ENCODE data around the gene CLCN1.

Gene CLCN1

GRCh38 chr7:143354376-143354775 is 38.5 kb downstream of the CLCN1 start:
- Histone ChIP-seq H3K36me3 (ENCODE audit: insufficient read depth, low read length) (no peaks in the 10 kb centered on the region), H3K4me1 (ENCODE audit: control insufficient read depth, insufficient read depth, low read length, unreplicated experiment) (no peaks in the 10 kb centered on the region), H3K79me2 (ENCODE audit: control insufficient read depth, insufficient read depth, low read length, unreplicated experiment) (no peaks in the 10 kb centered on the region), H3K4me3 (ENCODE audit: low read depth, low read length) (no peak overlapping the region), H3K27ac (ENCODE audit: low read depth, low read length) (no peak overlapping the region), H3K27me3 (ENCODE audit: insufficient read depth, low read length) (peaks cover 13% of the 10 kb centered on the region), H2AFZ (ENCODE audit: low read length, unreplicated experiment) (no peak overlapping the region)

DNA sequence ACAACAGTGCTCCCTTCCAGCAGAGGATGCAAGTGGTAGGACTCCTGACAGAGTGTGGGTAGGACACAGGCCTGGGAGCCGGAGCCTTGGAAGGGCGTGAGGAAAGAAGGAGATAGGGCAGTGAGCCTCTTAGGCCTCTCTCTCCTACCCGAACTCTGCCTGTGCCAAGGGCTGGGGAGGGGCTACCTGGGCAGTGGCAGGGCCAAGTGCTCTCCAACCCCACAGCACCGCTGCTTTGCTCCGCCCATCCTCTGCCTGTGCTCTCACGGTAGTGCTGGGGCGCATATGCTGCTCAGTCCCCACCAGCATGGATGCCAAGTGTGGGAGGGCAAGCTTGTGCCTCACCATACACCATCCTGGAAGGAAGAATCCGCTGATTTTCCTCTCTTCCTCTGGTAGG is 39.1 kb downstream of the CLCN1 start:
- Histone ChIP-seq H3K36me3 (ENCODE audit: insufficient read depth, low read length) (no peaks in the 10 kb centered on the region), H3K27me3 (ENCODE audit: insufficient read depth, low read length) (peaks cover 13% of the 10 kb centered on the region; the same call in 1 of the 2 replicates), H3K27ac (ENCODE audit: low read depth, low read length) (no peak overlapping the region)

GRCh38 chr7:143355450-143356385 is 39.8 kb downstream of the CLCN1 start:
- Histone ChIP-seq H2AFZ (ENCODE audit: low read length, unreplicated experiment) (no peak overlapping the region), H3K27me3 (ENCODE audit: insufficient read depth, low read length) (peaks cover 15% of the 10 kb centered on the region), H3K36me3 (ENCODE audit: insufficient read depth, low read length) (no peaks in the 10 kb centered on the region), H3K4me1 (ENCODE audit: control insufficient read depth, insufficient read depth, low read length, unreplicated experiment) (no peaks in the 10 kb centered on the region), H3K4me3 (ENCODE audit: low read depth, low read length) (no peak overlapping the region), H3K79me2 (ENCODE audit: control insufficient read depth, insufficient read depth, low read length, unreplicated experiment) (no peaks in the 10 kb centered on the region), H3K27ac (ENCODE audit: low read depth, low read length) (no peak overlapping the region)

More for the DNA sequence above, 39.1 kb downstream of the CLCN1 start:
- H3K4me1 ChIP-seq (ENCODE audit: control insufficient read depth, insufficient read depth, low read length, unreplicated experiment), result no peaks in the 10 kb centered on the region
- no peak overlapping the region for H3K4me3 ChIP-seq (ENCODE audit: low read depth, low read length)
- no peak overlapping the region for H2AFZ ChIP-seq (ENCODE audit: low read length, unreplicated experiment)
- H3K79me2 ChIP-seq (ENCODE audit: control insufficient read depth, insufficient read depth, low read length, unreplicated experiment), result no peaks in the 10 kb centered on the region

GRCh38 chr7:143356414-143357050 is 40.6 kb downstream of the CLCN1 start:
- no peak overlapping the region for H3K27ac ChIP-seq (ENCODE audit: low read depth, low read length)
- no peaks in the 10 kb centered on the region for H3K79me2 ChIP-seq (ENCODE audit: control insufficient read depth, insufficient read depth, low read length, unreplicated experiment)
- H3K36me3 ChIP-seq (ENCODE audit: insufficient read depth, low read length), result no peaks in the 10 kb centered on the region
- peaks cover 23% of the 10 kb centered on the region for H3K27me3 ChIP-seq (ENCODE audit: insufficient read depth, low read length)
- H3K4me3 ChIP-seq (ENCODE audit: low read depth, low read length), result no peak overlapping the region
- H2AFZ ChIP-seq (ENCODE audit: low read length, unreplicated experiment), result no peak overlapping the region
- no peaks in the 10 kb centered on the region for H3K4me1 ChIP-seq (ENCODE audit: control insufficient read depth, insufficient read depth, low read length, unreplicated experiment)

DNA sequence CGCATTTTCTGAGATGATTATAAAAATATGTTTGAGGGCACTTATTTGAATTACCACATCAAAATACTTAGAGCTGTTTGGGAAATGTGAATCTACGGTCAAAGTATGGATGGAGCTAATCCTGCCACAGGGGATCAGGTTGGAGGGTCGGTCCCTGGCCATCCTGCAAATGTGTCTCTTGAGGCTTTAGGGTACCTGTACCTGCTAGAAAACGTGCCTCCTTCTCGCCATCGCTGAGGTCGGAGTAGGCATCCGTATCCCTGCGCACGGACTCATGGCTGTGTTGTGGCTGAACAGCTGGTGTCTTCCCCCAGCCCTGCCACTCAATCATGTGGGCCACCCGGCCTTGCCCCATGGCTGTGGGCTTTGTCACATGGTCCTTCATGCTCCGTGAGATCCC is 42.7 kb downstream of the CLCN1 start:
- Histone ChIP-seq H3K79me2 (ENCODE audit: control insufficient read depth, insufficient read depth, low read length, unreplicated experiment) (no peaks in the 10 kb centered on the region), H3K27ac (ENCODE audit: low read depth, low read length) (no peak overlapping the region), H3K27me3 (ENCODE audit: insufficient read depth, low read length) (peaks cover 42% of the 10 kb centered on the region), H3K4me1 (ENCODE audit: control insufficient read depth, insufficient read depth, low read length, unreplicated experiment) (no peaks in the 10 kb centered on the region), H2AFZ (ENCODE audit: low read length, unreplicated experiment) (no peak overlapping the region), H3K36me3 (ENCODE audit: insufficient read depth, low read length) (no peaks in the 10 kb centered on the region), H3K4me3 (ENCODE audit: low read depth, low read length) (no peak overlapping the region)

DNA sequence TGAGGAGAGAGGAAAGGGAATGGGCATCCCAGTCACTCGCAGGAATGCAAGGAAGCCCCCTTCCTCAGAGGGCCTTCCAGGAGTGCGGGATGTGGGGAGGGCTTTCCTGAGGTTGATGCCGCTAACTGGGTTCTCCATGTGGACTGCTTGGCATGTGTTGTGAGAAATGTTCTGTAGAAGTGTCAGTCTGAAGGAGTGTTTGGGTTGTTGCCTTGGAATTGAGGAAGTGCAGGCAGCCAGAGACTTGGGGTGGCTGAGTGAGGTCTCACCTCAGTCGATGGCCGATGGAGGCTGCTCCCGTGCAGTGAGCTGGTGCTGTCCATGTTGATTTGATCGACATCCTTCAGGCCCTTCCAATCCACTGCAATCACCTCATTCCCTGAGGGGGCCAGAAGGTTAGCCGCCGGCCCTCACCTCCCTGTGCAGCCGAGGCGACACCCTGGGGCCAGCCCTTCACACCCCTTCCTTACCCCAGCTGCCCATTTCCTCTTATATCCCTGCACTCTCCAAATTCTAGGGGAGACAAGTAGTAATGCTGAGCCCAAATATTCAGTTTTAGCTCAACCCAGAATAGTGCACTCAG is 44.0 kb downstream of the CLCN1 start:
- H2AFZ ChIP-seq (ENCODE audit: low read length, unreplicated experiment), result no peak overlapping the region

DNA sequence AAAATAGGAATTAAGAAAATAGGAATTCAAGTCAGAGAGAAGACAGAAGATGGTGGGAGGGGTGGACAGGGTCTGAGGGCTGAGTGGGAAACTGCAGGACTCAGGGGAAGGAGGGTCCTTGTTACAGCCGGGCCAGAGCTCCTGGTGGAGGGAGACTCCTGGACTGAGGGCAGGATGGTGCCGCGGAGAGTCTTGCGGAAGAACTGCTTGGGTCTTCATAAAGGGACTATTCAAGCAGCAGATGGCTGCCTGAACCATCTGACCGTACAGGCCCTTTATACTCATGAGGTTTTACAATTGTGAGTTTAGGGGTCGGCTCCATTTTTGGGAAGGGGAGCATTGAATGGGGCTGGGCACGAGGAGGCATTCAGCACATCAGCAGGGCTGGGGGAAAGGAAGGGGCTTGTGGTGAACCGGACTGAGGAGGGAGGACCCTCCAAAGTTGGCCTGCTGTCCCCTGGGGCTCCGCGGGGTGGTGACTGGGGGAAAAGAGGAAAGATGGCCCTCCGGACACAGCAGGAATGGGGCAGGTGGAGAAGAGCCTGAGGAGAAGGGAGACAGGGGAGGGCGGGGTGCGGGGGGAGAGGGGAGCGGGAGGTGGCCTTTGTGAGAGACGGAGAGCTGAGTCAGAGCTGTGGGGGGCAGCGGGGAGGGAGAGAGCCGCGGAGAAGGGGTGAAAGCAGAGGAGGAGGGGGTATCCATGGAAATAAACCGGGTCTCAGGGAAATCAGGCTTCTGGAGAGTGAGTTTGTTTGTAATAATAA is 45.1 kb downstream of the CLCN1 start:
- Histone ChIP-seq H2AFZ (ENCODE audit: low read length, unreplicated experiment) (no peak overlapping the region), H3K79me2 (ENCODE audit: control insufficient read depth, insufficient read depth, low read length, unreplicated experiment) (no peaks in the 10 kb centered on the region), H3K27me3 (ENCODE audit: insufficient read depth, low read length) (peaks cover 60% of the 10 kb centered on the region), H3K36me3 (ENCODE audit: insufficient read depth, low read length) (no peaks in the 10 kb centered on the region), H3K4me1 (ENCODE audit: control insufficient read depth, insufficient read depth, low read length, unreplicated experiment) (no peaks in the 10 kb centered on the region), H3K4me3 (ENCODE audit: low read depth, low read length) (no peak overlapping the region; the same call in 1 of the 2 replicates), H3K27ac (ENCODE audit: low read depth, low read length) (no peak overlapping the region)

More for the DNA sequence above, 44.0 kb downstream of the CLCN1 start:
- peaks cover 54% of the 10 kb centered on the region for H3K27me3 ChIP-seq (ENCODE audit: insufficient read depth, low read length)
- H3K4me1 ChIP-seq (ENCODE audit: control insufficient read depth, insufficient read depth, low read length, unreplicated experiment), result no peaks in the 10 kb centered on the region
- H3K27ac ChIP-seq (ENCODE audit: low read depth, low read length), result no peak overlapping the region
- no peaks in the 10 kb centered on the region for H3K36me3 ChIP-seq (ENCODE audit: insufficient read depth, low read length)
- H3K79me2 ChIP-seq (ENCODE audit: control insufficient read depth, insufficient read depth, low read length, unreplicated experiment), result no peaks in the 10 kb centered on the region
- H3K4me3 ChIP-seq (ENCODE audit: low read depth, low read length), result no peak overlapping the region

GRCh38 chr7:143361552-143362130 is 45.7 kb downstream of the CLCN1 start:
- H3K27me3 ChIP-seq (ENCODE audit: insufficient read depth, low read length), result peaks cover 62% of the 10 kb centered on the region

GRCh38 chr7:143362131-143363015 is 46.5 kb downstream of the CLCN1 start, which contains the start of gene FAM131B:
TSS of gene FAM131B (minus strand) at chr7:143362713. CDS start at chr7:143362603, 110 bp downstream.
- H3K27me3 ChIP-seq (ENCODE audit: insufficient read depth, low read length), result peaks cover 65% of the 10 kb centered on the region
- H3K79me2 ChIP-seq (ENCODE audit: control insufficient read depth, insufficient read depth, low read length, unreplicated experiment), result no peaks in the 10 kb centered on the region
- no peak within 1 kb of the TSS for H3K27ac ChIP-seq (ENCODE audit: low read depth, low read length)
- H3K4me1 ChIP-seq (ENCODE audit: control insufficient read depth, insufficient read depth, low read length, unreplicated experiment), result no peaks in the 10 kb centered on the region
- H2AFZ ChIP-seq (ENCODE audit: low read length, unreplicated experiment), result peak within 1 kb of the TSS; percentile 91
- no peaks in the 10 kb centered on the region for H3K36me3 ChIP-seq (ENCODE audit: insufficient read depth, low read length)
- peak within 1 kb of the TSS; percentile 85 for H3K4me3 ChIP-seq (ENCODE audit: low read depth, low read length)

More at GRCh38 chr7:143361552-143362130, 45.7 kb downstream of the CLCN1 start:
- Histone ChIP-seq H2AFZ (ENCODE audit: low read length, unreplicated experiment) (peak overlapping the region; percentile 91), H3K4me3 (ENCODE audit: low read depth, low read length) (peak overlapping the region; percentile 85), H3K79me2 (ENCODE audit: control insufficient read depth, insufficient read depth, low read length, unreplicated experiment) (no peaks in the 10 kb centered on the region), H3K36me3 (ENCODE audit: insufficient read depth, low read length) (no peaks in the 10 kb centered on the region), H3K4me1 (ENCODE audit: control insufficient read depth, insufficient read depth, low read length, unreplicated experiment) (no peaks in the 10 kb centered on the region), H3K27ac (ENCODE audit: low read depth, low read length) (no peak overlapping the region)
